AG04450 (cell line): ENCODE results near the gene MAML3. TPM values are rescaled to one million over a fixed set of nuclear protein-coding genes. Genes with fewer than 3 reads are reported as not detected.

Experiments used
- CTCF ChIA-PET: fragments of 300-600, 350-600 bp; formaldehyde crosslinking; extraction: SDS; loops from one replicate; lab custom pipeline; 2022; ENCODE audit warnings: antibody characterized with exemption, inconsistent platforms; lab: Charles Lee
- POLR2A ChIA-PET: fragments of 350-600 bp; formaldehyde crosslinking; extraction: SDS; loops from one replicate; lab custom pipeline; 2021; ENCODE audit warnings: antibody characterized with exemption, inconsistent platforms; lab: Yijun Ruan, JAX
- DNase-seq: peaks from one replicate; pipeline ENCODE4 v3.0.0-alpha.2; 2011; ENCODE audit warnings: low read depth, low spot score
- H3K27ac ChIP-seq: one replicate; pipeline ENCODE4 v1.5.1; 2012; ENCODE audit warnings: low read depth, low read length, control low read depth
- H3K27me3 ChIP-seq: one replicate; pipeline ENCODE4 v1.6.0; 2012; ENCODE audit warnings: low read length; ENCODE audit not compliant: control insufficient read depth, insufficient read depth
- H3K4me3 ChIP-seq: 2 replicates; pipeline ENCODE4 v1.5.1; 2011; ENCODE audit warnings: mild to moderate bottlenecking, low read depth, low read length, control low read depth
- H3K9me3 ChIP-seq: 2 replicates; pipeline ENCODE4 v1.5.1; 2012; ENCODE audit warnings: low read length; ENCODE audit not compliant: control insufficient read depth, insufficient read depth
- CTCF ChIP-seq: IDR thresholded peaks from 2 replicates; pipeline ENCODE4 v1.5.1; 2011; ENCODE audit warnings: low read depth, low read length, control low read depth, inconsistent platforms
- polyA plus RNA-seq: library from polyadenylated mRNA; depleted of rRNA; stranded (reverse); fragments of >200 nt; gene quantifications from 2 replicates; pipeline ENCODE4 v1.2.3, GENCODE V29; 2011

MAML3 gene
- polyA plus RNA-seq, 1 experiment = 4.1 TPM

- ChIA-PET POLR2A (no interaction called here), CTCF (interaction anchor here (0.6 kb wide), 1 partner anchor 32 kb away, joined by 3 read pairs; no protein-coding TSS in a partner anchor)
- H3K4me3 ChIP-seq = no peak overlapping the region
- DNase-seq = no peak
- no peak for TF ChIP-seq CTCF
- no peak overlapping the region for H3K27ac ChIP-seq
- H3K27me3 ChIP-seq = no peaks in the 10 kb centered on the region
- H3K9me3 ChIP-seq = no peaks in the 10 kb centered on the region
Measured at GRCh38 chr4:139968831-139969230, 185.2 kb downstream of the MAML3 start.

- ChIA-PET CTCF (no interaction called here), POLR2A (no interaction called here)
- Histone ChIP-seq H3K9me3 (no peaks in the 10 kb centered on the region), H3K4me3 (no peak overlapping the region), H3K27ac (no peak overlapping the region), H3K27me3 (no peaks in the 10 kb centered on the region)
- no peak for TF ChIP-seq CTCF
- DNase-seq = no peak
Measured at GRCh38 chr4:139966383-139966782, 187.6 kb downstream of the MAML3 start.

- ChIA-PET POLR2A (no interaction called here), CTCF (no interaction called here)
- DNase-seq = no peak
- no peak for TF ChIP-seq CTCF
- Histone ChIP-seq H3K27ac (no peak overlapping the region), H3K27me3 (no peaks in the 10 kb centered on the region), H3K9me3 (no peaks in the 10 kb centered on the region), H3K4me3 (no peak overlapping the region)
Measured at GRCh38 chr4:139965789-139966188, 188.2 kb downstream of the MAML3 start.

- ChIA-PET POLR2A (no interaction called here), CTCF (no interaction called here)
Measured at GRCh38 chr4:139963708-139964107, 190.3 kb downstream of the MAML3 start.

More at GRCh38 chr4:139963708-139964107, 190.3 kb downstream of the MAML3 start:
- Histone ChIP-seq H3K27ac (no peak overlapping the region), H3K4me3 (no peak overlapping the region), H3K27me3 (no peaks in the 10 kb centered on the region), H3K9me3 (no peaks in the 10 kb centered on the region)
- no peak for DNase-seq
- no peak for TF ChIP-seq CTCF
